NCI-H1436 treated with DMSO at 0.1 percent for 48 hours (cell line): ENCODE results near the gene TAF13.
"Not testable (repeated sequence)": the region's sequence is repeated elsewhere in the genome, so short reads cannot be mapped to it uniquely, and the experiment has no call there.

ENCODE experiments used
- DNase-seq: peaks from one replicate; lab custom pipeline; 2025; lab: John Stamatoyannopoulos, UW

TAF13 gene

DNA sequence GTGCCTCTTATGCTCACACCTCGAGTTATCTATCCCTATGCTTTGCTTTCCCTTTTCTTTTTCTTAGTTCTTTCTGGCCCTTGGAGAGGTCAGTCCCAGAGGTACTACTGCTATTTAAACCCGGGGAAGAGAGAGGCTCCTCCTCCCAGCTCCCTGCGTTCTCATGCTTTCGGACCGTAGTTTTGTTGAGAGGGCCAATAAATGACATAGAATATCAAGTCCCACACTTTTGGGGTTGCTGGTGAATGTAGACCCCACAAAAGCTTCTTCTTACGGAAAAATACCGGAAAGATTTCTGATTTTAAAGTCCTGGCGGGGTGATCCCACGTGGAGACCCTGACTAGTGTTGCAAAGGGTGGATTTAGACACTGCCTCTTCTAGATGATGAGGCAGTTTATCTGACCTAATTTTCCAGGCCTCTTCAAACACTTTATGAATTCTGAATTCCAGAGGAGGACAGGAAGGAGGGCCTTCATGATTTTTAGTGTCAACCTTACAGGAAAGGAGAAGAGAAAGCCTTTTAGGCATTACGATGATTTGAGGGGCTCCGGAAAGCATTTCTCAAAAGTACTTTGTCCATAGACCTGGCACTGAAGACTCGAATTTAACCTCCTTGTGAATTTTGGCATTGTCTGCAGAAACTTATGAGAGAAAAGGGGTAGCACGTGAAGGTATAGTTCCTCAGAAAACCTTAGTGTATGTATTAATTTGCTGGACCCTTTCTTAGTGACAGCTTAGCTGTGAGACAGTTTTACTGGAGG is 15.5 kb upstream of the TAF13 start:
- DNase-seq, result no peak

DNA sequence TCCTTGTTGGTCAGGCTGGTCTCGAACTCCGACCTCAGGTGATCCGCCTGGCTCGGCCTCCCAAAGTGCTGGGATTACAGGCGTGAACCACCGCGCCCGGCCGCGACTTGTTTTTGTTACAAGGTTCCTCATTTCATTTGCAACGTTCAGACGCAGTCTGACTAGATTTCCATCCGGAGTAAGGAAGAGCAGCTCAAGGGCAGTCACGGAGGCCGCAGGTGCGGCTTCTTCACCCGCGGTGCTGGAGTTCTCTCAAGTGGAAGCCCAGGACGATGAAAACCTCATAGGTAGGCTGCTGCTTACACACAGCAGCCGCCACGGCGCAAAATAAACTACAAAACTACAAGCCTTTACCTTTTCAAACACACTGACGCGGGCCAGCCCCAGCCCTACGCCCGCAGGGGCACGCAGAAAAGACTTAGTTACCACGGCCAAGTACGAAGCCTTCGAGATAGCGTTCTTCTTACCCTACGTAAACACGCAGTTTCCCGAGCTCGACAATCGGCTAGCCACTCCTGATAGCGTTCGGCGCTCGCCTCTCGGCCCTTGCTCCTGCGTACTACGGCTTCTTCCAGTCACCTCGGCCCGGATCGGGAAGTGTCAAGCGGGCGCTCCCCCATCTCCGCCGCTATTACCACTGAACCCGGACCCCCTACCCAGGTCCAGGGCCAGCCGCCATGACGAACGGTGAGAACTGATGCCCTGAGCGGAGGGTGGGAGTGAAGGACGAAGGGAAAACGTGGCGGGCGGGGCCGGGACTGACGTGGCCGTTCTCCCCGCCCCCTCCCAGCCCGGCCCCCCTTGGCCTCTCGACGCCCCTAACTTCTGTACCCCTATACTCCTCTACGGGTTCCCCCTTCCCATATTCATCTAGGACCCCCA is 14.6 kb upstream of the TAF13 start, which contains the start of gene TMEM167B:
TSS of gene TMEM167B (plus strand) at position 569 of the 882 bp plus-strand sequence. CDS start at position 678, 109 bp downstream.
- peak; percentile 62 for DNase-seq

DNA sequence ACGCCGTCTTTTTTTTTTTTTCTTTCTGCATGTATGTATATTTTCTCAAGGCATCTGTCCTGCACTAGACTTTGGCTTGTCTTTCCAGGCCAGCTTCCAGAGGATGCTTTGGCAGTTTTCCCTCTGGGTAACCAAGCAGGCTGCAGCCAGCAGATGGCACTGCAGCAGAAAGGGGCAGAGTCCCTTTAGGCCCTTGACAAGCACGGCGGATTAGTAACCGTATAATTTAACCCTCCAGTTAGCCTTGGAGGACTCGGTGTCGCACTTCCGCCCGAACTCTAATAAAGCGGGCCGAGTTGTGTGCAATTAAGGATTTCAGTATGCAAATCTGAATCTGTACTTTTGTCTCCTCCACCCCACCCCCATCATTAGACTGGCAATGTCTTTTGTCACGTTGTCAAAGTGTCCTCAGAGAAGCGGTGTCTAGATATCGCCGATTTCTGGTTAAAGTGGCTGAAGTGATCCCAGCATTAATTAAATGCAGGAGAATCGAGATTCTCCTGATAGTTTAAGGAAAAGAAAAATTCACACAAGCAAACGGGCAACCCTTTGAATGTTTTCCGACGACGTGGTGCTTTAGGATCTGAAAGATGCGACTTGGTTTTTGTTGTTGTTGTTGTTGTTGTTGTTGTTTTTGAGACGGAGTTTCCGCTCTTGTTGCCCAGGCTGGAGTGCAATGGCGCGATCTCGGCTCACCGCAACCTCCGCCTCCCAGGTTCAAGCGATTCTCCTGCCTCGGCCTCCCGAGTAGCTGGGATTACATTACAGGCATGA is 13.6 kb upstream of the TAF13 start:
- DNase-seq, result peak; percentile 34

DNA sequence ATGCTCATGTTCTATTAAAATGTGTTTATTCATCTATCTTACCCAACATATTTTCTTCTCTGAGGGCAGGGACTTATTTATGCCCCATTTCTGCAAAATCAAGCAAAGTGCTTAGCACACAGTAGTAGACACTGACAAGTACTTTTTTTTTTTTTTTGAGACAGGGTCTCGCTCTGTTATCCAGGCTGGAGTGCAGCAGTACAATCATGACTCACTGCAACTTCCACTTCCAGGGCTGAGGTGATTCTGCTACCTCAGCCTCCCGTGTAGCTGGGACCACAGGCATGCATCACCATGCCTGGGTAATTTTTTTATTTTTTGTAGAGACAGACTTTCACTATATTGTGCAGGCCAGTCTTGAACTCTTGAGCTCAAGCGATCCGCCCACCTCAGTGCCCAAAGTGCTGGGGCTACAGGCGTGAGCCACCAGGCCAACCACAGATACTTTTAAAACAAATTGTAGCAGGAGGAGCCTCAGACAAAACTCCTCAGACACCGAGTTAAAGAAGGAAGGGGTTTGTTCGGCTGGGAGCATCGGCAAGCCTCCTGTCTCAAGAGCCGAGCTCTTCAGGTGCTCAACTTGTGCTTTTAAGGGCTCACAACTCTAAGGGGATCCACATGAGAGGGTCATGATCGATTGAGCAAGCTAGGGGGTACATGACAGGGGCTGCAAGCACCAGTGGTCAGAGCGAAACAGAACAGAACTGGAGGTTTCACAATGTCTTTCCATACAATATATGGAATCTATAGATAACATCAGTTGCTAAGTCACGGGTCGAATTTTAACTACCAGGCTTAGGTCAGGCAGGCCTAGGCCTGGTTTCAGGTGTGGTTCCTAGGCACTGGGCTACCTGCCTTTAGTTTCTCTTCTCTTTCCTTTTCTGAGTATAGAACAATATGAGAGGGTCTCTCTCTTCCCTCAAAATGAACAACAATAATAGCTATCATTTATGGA is 9.0 kb upstream of the TAF13 start:
- DNase-seq, result no peak

DNA sequence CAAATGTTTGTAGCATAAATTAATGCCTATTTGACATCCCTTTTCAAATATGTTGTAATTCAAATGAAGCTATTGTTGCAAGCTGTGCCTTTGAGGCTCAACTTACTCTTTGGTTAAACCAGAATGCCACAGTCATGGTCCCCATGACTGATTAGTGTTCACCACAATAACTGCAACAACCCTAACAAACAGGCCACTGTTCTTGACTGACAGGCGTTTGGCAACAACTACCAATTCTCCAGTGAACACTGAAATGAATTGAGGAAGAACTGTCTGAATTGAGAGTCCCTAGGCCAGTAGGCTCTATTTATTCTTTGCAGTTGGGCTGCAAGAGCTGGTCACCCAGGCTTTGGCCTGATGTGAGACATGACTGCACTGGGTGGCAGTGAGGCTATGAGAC is 8.1 kb upstream of the TAF13 start:
- no peak for DNase-seq

DNA sequence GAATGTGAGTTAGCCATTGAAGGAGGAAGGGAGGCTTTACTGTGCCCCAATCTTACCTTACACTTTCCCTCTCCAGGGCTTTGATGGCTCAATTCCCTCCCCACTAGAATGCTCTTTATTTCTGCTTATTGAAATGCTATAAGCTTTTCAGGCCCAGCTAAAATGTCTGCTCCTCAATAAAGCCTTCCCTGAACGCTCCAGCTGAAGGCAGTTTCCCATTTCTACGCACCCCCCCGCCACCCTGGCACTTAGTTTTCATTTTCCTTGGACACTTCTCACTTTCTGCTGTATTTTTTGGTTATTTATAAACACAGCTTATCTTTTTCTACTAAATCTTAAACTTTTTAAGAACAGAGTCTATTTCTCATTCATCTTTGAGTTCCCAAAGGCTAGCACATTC is 7.7 kb upstream of the TAF13 start:
- DNase-seq, result no peak

DNA sequence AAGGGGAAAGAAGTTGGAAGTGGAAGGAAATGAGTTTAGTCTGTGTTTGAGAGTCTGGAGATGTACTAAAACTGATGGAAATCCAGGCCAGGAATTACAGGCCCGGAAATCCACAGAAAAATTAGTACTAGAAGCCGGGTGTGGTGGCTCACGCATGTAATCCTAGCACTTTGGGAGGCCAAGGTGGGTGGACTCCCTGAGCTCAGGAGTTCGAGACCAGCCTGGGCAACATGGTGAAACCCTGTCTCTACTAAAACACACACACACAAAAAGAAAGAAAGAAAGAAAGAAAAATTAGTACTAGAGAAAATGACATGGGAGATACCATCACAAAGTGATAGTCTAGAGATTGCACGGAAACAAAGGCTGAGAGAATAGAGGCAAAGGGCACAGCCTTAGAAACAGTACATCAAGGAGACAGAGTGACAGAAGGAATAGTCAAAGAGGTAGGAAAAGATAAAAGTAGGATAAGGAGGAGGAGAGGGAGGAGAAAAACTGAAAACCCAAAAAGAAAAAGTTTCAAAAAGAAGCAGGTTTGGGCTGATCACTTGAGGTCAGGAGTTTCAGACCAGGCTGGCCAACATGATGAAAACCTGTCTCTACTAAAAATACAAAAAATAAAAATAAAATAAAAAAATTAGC is 4.8 kb upstream of the TAF13 start:
- DNase-seq, result no peak

DNA sequence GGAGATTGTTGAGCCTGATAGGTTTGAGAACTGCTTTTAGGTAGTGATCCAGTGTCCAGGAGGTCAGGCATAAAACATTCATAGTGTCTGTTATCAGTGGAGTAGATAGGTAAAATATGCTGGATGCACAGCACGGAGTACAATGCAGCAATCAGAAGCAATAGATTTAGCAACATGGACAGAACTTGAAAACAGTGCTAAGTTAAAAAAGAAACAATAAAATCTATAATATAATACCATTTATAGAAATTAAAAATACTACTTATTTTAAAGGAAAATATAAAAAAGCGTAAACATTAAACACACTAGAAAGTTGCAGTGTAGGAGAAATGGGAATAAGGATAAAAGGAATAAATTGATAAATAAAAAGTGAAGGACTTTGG is 3.4 kb upstream of the TAF13 start:
- DNase-seq, result no peak

DNA sequence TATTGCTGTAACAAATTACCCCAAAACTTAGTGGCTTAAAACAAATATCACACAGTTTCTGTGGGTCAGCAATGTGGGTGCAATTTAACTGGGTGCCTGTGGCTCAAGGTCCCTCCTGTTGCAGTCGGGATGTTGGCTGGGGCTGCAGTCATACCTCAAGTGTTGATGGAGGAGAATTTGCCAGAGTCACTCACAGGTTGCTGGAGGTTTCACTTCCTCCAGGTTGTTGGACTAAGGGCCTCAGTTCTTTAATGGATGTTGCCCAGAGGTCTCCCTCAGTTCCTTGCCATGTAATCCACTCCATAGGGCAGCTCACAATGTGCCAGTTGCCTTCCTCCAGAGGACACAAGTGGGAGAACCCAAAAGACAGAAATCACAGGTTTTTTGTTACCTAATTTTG is 2.5 kb upstream of the TAF13 start:
- no peak for DNase-seq

DNA sequence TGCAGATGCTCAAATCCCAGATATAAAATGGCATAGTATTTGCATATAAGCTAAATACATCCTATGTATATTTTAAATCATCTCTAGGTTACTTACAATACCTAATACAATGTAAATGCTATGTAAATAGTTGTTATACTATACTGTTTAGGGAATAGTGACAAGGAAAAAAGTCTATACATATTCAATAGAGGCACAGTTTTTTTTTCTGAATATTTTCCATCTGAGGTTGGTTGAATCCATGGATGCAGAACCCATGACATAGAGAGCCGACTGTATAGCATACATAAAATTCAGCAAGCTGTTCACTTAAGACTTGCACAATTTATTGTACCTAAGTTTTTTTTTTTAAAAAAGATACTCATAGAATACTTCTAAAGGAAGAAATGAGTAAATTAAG is 6.5 kb downstream of the TAF13 start:
- DNase-seq, result no peak

DNA sequence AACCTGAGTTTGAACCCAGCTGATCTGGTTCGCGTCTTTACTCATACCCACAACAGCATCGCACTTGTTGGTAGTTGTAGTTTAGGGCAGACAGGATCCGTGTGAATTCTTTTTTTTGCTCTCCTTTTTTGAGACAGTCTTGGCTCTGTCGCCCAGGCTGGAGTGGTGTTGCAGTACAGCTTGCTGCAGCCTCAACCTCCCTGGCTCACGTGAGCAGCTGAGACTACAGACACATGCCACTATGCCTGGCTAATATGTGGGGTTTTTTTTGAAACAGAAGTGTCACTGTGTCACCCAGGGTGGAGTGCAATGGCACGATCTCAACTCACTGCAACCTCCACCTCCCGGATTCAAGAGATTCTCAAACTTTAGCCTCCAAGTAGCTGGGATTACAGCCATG is 7.9 kb downstream of the TAF13 start:
- DNase-seq, result no peak

DNA sequence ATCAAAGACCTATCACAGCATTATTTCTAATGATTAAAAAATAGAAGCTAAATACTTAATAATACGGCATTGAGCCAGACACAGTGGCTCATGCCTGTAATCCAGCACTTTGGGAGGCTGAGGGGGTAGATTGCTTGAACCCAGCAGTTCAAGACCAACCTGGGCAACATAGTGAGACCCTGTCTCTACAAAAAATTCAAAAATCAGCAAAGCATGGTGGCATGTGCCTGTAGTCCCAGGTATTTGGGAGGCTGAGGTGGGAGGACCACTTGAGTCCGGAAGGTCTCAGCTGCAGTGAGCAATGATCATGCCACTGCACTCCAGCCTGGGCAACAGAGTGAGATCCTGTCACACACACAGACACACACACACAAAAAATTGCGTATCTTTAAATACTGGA is 10.7 kb downstream of the TAF13 start:
- no peak for DNase-seq

DNA sequence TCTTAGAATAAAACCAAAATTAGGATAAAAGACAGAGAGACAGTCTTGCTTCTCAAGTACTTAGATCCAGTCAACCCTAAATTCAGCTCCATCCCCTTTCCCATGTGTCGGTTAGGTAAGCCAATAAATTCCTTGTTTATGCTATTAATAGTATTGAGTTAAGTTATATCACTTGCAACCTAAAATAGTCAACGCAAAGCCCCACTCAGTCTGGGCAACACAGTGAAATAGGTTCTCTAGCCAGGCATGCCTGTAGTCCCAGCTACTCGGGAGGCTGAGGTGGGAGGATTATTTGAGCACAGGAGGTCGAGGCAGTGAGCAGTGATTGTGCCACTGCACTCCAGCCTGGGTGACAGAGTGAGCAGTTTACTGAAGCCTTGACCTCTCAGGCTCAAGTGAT is 14.6 kb downstream of the TAF13 start:
- no peak for DNase-seq

DNA sequence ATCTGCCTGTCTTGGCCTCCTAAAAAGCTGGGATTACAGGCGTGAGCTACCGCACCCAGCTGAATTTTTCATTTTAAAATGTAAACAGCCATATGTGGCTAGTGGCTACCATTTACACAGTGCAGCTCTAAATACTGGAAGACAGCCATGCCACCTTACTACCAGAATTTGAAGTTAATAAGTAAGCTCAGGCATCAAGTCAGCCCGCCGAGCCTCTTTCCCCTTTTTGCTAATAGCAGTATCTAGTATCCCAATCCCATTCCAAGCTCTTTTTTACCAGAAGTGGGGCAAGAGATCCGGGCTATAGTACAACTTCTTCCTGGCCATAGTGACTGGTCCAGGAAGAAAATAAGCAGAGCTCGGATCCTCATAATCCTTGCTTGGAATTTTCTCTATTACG is 15.1 kb downstream of the TAF13 start:
- DNase-seq, result no peak

DNA sequence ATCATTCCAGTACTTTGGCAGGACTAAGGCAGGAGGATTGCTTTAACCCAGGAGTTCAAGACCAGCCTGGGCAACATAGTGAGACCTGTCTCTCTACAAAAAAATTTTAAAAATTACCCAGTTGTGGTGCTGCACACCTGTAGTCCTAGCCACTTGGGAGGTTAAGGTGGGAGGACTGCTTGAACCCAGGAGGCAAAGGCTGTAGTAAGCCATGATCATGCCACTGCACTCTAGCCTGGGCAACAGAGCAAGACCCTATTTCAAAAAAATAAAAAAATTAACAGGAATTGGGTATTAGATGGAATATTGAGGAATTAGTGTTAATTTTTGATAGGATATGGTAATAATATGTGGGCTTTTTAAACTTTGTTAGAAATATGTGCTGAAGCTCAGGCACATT is 16.8 kb downstream of the TAF13 start:
- DNase-seq, result no peak

DNA sequence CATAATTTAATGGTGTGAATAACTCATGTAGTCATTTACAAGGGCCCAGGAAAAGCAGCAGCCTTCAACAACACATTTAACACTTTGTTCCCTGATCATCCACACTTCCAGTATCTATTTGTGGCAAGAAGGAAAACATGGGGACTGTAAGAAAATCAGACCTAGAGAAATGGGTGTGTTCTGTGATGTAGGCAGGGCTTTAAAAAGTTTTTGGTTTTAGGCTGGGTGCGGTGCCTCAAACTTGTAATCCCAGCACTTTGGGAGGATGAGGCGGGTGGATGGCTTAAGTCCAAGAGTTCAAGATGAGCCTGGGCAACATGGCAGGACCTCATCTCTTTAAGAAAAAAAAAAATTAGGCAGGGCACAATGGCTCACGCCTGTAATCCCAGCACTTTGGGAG is 19.7 kb downstream of the TAF13 start:
- DNase-seq, result no peak

DNA sequence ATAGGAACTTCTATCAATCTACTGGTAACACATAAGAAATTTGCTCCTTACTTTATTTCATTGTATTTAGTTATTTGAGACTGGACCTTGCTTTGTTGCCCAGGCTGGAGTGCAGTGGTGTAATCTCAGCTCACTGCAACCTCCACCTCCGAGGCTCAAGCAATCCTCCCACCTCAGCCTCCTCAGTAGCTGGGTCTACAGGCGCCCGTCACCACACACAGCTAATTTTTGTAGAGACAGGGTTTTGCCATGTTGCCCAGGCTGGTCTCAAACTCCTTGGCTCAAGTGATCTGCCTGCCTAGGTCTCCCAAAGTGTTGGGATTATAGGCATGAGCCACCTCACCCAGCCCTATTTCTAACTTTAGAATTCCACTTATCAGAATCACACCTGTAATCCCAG is 23.7 kb downstream of the TAF13 start:
- DNase-seq, result not testable (repeated sequence)

DNA sequence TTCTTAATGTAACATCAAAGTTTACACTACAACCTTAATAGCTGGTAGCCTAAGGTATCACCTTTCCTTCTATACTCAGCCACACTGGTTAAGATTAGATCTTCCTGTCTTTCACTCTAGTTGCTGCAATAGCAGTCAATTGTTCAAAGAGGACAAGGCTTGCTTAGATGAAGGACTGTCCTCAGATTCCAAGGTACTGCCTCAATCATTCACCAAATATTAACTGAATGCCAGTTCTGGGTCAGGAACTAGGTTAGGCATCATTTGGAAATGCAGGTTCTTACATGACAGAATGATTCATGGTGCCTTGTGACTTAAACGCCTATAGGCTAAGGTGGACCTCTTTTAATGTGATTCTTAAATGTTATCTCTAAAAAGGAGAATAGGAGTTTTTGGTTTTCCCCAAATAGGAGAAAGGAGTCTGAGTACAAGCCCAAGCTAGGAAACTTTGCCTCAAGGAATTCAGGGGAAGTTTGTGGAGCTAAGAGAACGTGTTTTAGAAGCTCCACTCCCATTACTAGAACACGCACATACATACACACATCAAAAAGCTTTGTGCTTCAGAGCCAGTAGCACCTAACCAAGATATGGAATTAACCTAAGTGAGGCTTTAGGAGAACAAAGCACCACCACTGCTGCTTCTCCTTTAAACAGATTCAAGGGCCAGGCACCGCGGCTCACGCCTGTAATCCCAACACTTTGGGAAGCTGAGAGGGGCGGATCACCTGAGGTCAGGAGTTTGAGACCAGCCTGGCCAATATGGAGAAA is 25.4 kb downstream of the TAF13 start:
- DNase-seq, result no peak

DNA sequence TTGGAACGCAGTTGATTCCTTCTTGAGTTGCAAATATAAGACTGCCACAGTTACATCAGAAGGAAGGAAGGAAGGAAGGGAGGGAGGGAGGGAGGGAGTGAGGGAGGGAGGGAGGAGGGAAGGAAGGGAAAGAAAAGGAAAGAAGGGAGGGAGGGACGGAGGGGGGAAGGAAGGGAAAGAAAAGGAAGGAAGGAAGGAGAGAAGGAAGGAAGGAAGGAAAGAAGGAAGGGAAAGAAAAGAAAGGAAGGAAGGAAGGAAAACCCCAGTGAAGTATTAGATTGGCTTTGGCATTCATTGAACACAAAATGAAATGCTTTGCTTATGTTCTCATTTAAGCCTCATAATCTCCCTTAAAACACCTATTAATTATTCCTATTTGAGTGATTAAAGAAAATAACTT is 27.5 kb downstream of the TAF13 start:
- no peak for DNase-seq

DNA sequence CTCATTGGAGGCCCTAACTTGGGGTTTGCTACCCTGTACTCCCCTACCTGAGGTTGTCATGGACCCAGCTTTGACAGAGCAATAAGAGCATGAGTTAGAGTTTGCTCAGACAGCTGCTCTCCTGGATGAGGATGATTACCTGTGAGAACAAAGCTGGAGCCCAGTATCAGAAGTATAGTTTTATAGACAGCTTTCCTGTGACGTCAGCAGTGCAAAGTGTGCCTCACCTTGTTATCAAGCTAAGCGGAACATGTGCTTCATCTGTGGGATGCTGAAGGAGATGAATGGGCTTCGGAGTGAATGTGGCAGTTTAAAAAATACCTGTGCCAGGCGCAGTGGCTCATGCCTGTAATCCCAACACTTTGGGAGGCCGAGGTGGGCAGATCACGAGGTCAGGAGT is 28.5 kb downstream of the TAF13 start:
- DNase-seq, result no peak
